GM23338 (cell line): ENCODE results near the gene DCTN2. TPM values are rescaled to one million over a fixed set of nuclear protein-coding genes. Genes with fewer than 3 reads are reported as not detected.

Experiments
- ATAC-seq: fragments of 200-7000 bp; cut with Tn5 transposase; 3 replicates; pipeline ENCODE4 v1.9.1; 2020
- DNase-seq: peaks from one replicate; pipeline ENCODE4 v3.0.0-alpha.2; 2015; ENCODE audit warnings: low spot score
- H2AFZ ChIP-seq: fragments of 200-600 bp; sonication (generic); 2 replicates; pipeline ENCODE4 v1.8.0; 2016; ENCODE audit warnings: antibody characterized with exemption, mild to moderate bottlenecking, moderate library complexity
- H3F3A ChIP-seq: fragments of 200-600 bp; sonication (generic); replicated peaks from 2 replicates; pipeline ENCODE4 v1.8.0; 2017; ENCODE audit warnings: antibody characterized with exemption, mixed run types, low read depth
- H3K27ac ChIP-seq: fragments of 200-600 bp; sonication (generic); 2 replicates; pipeline ENCODE4 v1.6.1; 2016; ENCODE audit warnings: low read depth
- H3K27me3 ChIP-seq: fragments of 200-600 bp; sonication (generic); 2 replicates; pipeline ENCODE4 v1.8.0; 2016; ENCODE audit warnings: mild to moderate bottlenecking, mixed run types, moderate library complexity; ENCODE audit not compliant: insufficient read depth
- H3K36me3 ChIP-seq: fragments of 200-600 bp; sonication (generic); 2 replicates; pipeline ENCODE4 v1.8.0; 2016; ENCODE audit warnings: mild to moderate bottlenecking; ENCODE audit not compliant: insufficient read depth
- H3K4me1 ChIP-seq: fragments of 200-600 bp; sonication (generic); 2 replicates; pipeline ENCODE4 v1.8.0; 2016; ENCODE audit warnings: mild to moderate bottlenecking, moderate library complexity; ENCODE audit not compliant: insufficient read depth
- H3K4me2 ChIP-seq: fragments of 200-600 bp; sonication (generic); 2 replicates; pipeline ENCODE4 v1.7.1; 2017; ENCODE audit warnings: mixed run types
- H3K4me3 ChIP-seq: fragments of 200-600 bp; sonication (generic); 2 replicates; pipeline ENCODE4 v1.6.1; 2016; ENCODE audit warnings: mixed run types
- H3K79me2 ChIP-seq: fragments of 200-600 bp; sonication (generic); replicated peaks from 2 replicates; pipeline ENCODE4 v1.8.0; 2017; ENCODE audit warnings: mild to moderate bottlenecking; ENCODE audit not compliant: insufficient read depth
- H3K9me2 ChIP-seq: fragments of 200-600 bp; sonication (generic); 2 replicates; pipeline ENCODE4 v1.8.0; 2017; ENCODE audit not compliant: insufficient read depth
- H4K20me1 ChIP-seq: fragments of 200-600 bp; sonication (generic); replicated peaks from 2 replicates; pipeline ENCODE4 v1.8.0; 2017; ENCODE audit warnings: mild to moderate bottlenecking; ENCODE audit not compliant: insufficient read depth
- H3K27ac Mint-ChIP-seq: 2 replicates; pipeline ENCODE4 v1.8.0; 2020; ENCODE audit warnings: inconsistent platforms, mild to moderate bottlenecking, moderate library complexity, mixed read lengths
- H3K27me3 Mint-ChIP-seq: 3 replicates; pipeline ENCODE4 v1.8.0; 2022; ENCODE audit warnings: low read depth, mild to moderate bottlenecking, moderate library complexity, mixed read lengths, inconsistent platforms; ENCODE audit not compliant: insufficient read depth, poor library complexity
- H3K36me3 Mint-ChIP-seq: 3 replicates; pipeline ENCODE4 v1.8.0; 2021; ENCODE audit warnings: low read depth, mild to moderate bottlenecking, inconsistent platforms, moderate library complexity, mixed read lengths
- H3K4me1 Mint-ChIP-seq: 3 replicates; pipeline ENCODE4 v1.8.0; 2020; ENCODE audit warnings: mild to moderate bottlenecking, inconsistent platforms, mixed read lengths
- H3K4me3 Mint-ChIP-seq: 3 replicates; pipeline ENCODE4 v1.8.0; 2021; ENCODE audit warnings: moderate library complexity, mild to moderate bottlenecking, inconsistent platforms, mixed read lengths
- H3K9me3 Mint-ChIP-seq: 3 replicates; pipeline ENCODE4 v1.8.0; 2020; ENCODE audit warnings: moderate library complexity, mild to moderate bottlenecking, inconsistent platforms, mixed read lengths
- CREB1 ChIP-seq: fragments of 250-450 bp; sonication (Bioruptor Pico); IDR thresholded peaks from 2 replicates; pipeline ENCODE4 v1.5.0; 2020; ENCODE audit warnings: low read depth, mild to moderate bottlenecking, moderate library complexity
- CTCF ChIP-seq, 2 experiments: fragments of 200-600 bp in 1 of 2; sonication (generic) in 1 of 2; conservative IDR thresholded peaks; 2 replicates each; pipeline versions ENCODE4 v1.5.1 to v1.6.1; 2016 to 2017; ENCODE audit warnings: antibody characterized with exemption in 2 of 2, low read depth in 2 of 2, mild to moderate bottlenecking in 2 of 2, moderate library complexity in 1 of 2
- EZH2 ChIP-seq: fragments of 200-600 bp; sonication (generic); IDR thresholded peaks from one replicate; pipeline ENCODE4 v1.8.0; 2017; ENCODE audit warnings: antibody characterized with exemption, mild to moderate bottlenecking, low read depth; ENCODE audit not compliant: unreplicated experiment
- EZH2phosphoT487 ChIP-seq: fragments of 200-600 bp; sonication (generic); IDR thresholded peaks from one replicate; pipeline ENCODE4 v1.8.1; 2018; ENCODE audit warnings: antibody characterized with exemption; ENCODE audit not compliant: unreplicated experiment
- JUNB ChIP-seq: IDR thresholded peaks from one replicate; pipeline ENCODE4 v1.6.1; 2016; ENCODE audit warnings: antibody characterized with exemption; ENCODE audit not compliant: unreplicated experiment
- NANOG ChIP-seq: IDR thresholded peaks from 2 replicates; pipeline ENCODE4 v1.6.1; 2016; ENCODE audit warnings: antibody characterized with exemption, borderline replicate concordance
- POLR2AphosphoS5 ChIP-seq: IDR thresholded peaks from 2 replicates; pipeline ENCODE4 v1.6.1; 2016; ENCODE audit warnings: antibody characterized with exemption, low read depth
- REST ChIP-seq: IDR thresholded peaks from one replicate; pipeline ENCODE4 v1.6.1; 2018; ENCODE audit warnings: antibody characterized with exemption; ENCODE audit not compliant: unreplicated experiment
- STAT1 ChIP-seq: IDR thresholded peaks from one replicate; pipeline ENCODE4 v1.6.1; 2016; ENCODE audit warnings: antibody characterized with exemption; ENCODE audit not compliant: unreplicated experiment
- ZNF114 ChIP-seq: fragments of 250-450 bp; sonication (Bioruptor Pico); IDR thresholded peaks from 2 replicates; pipeline ENCODE4 v1.5.0; 2020; ENCODE audit warnings: mild to moderate bottlenecking, moderate library complexity
- ZNF331 ChIP-seq: fragments of 250-450 bp; sonication (Bioruptor Pico); IDR thresholded peaks from 2 replicates; pipeline ENCODE4 v1.5.0; 2020; ENCODE audit warnings: low read depth, mild to moderate bottlenecking, moderate library complexity
- ZNF462 ChIP-seq: fragments of 250-450 bp; sonication (Bioruptor Pico); IDR thresholded peaks from 2 replicates; pipeline ENCODE4 v1.5.0; 2020; ENCODE audit warnings: mild to moderate bottlenecking, moderate library complexity
- polyA plus RNA-seq: library from polyadenylated mRNA; unstranded; fragments of >200 nt; fragmentation: Nextera tagmentation; extraction: Ambion mirVana; gene quantifications from 2 replicates; pipeline ENCODE4 v1.2.1, GENCODE V29; 2016
- total RNA-seq: library from RNA; depleted of rRNA; stranded (reverse); fragments of >200 nt; shearing (Covaris generic); gene quantifications from 2 replicates; pipeline ENCODE4 v1.2.3, GENCODE V29; 2014
- TF ChIP-seq, protein P1 (sequence below): IDR thresholded peaks from 2 replicates; pipeline ENCODE4 v1.6.1; 2016; ENCODE audit warnings: antibody characterized with exemption

Gene DCTN2
- total and polyA plus RNA-seq, 2 experiments from 2014 or later: 56.1 to 157 TPM

- no peaks in the 10 kb centered on the region for H3K27me3 ChIP-seq
- H3K27ac ChIP-seq: peak within 1 kb of the TSS; percentile 98
- ATAC-seq (peak; percentile 61), DNase-seq (peak; percentile 99)
- peaks cover 38% of the 10 kb centered on the region for H4K20me1 ChIP-seq
- Mint-ChIP-seq H3K4me1 (peaks cover 52% of the 10 kb centered on the region), H3K4me3 (peak within 1 kb of the TSS; percentile 83), H3K27me3 (peaks cover 51% of the 10 kb centered on the region), H3K27ac (peak within 1 kb of the TSS; percentile 99), H3K9me3 (no peaks in the 10 kb centered on the region; the same call in 2 of the 3 replicates), H3K36me3 (peaks cover 51% of the 10 kb centered on the region)
- TF ChIP-seq ZNF331 (CRISPR knock-in tag): no peak
- peak; percentile 73; the same call in 1 of the 2 replicates for TF ChIP-seq CREB1 (CRISPR knock-in tag)
- no peak for TF ChIP-seq STAT1
- no peak for TF ChIP-seq REST
- TF ChIP-seq CTCF (conservative IDR thresholded peaks at IDR 0.05; ENCODE audit: low read depth in 2 of 2): no peak
- TF ChIP-seq ZNF114 (CRISPR knock-in tag): no peak
- TF ChIP-seq NANOG: no peak
- peak; percentile 68 for TF ChIP-seq JUNB
- TF ChIP-seq EZH2phosphoT487: no peak
- no peak for TF ChIP-seq ZNF462 (CRISPR knock-in tag)
- peak; percentile 99 for TF ChIP-seq POLR2AphosphoS5
- TF ChIP-seq, protein P1, sequence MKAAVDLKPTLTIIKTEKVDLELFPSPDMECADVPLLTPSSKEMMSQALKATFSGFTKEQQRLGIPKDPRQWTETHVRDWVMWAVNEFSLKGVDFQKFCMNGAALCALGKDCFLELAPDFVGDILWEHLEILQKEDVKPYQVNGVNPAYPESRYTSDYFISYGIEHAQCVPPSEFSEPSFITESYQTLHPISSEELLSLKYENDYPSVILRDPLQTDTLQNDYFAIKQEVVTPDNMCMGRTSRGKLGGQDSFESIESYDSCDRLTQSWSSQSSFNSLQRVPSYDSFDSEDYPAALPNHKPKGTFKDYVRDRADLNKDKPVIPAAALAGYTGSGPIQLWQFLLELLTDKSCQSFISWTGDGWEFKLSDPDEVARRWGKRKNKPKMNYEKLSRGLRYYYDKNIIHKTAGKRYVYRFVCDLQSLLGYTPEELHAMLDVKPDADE: peak; percentile 63; the same call in 1 of the 2 replicates
- TF ChIP-seq EZH2: no peak
- H3K36me3 ChIP-seq: peaks cover 26% of the 10 kb centered on the region
- H3F3A ChIP-seq: peaks cover 71% of the 10 kb centered on the region
- H3K4me1 ChIP-seq: peaks cover 39% of the 10 kb centered on the region
- peaks cover 33% of the 10 kb centered on the region for H3K79me2 ChIP-seq
- no peaks in the 10 kb centered on the region for H3K9me2 ChIP-seq
- H3K4me3 ChIP-seq: peak within 1 kb of the TSS; percentile 82
- peak within 1 kb of the TSS; percentile 41; the same call in 1 of the 2 replicates for H2AFZ ChIP-seq
- peak within 1 kb of the TSS; percentile 99 for H3K4me2 ChIP-seq
Measured at GRCh38 chr12:57520053-57520818, 26.8 kb downstream of the DCTN2 start, which contains the start of gene DDIT3. Gene DDIT3 (minus strand): TSS chr12:57520514. CDS start chr12:57517406, 3,108 bp downstream.
